GM12864 (cell line): ENCODE measurements around the gene C2orf66.

Experiments used
- DNase-seq: peaks from one replicate; pipeline ENCODE4 v3.0.0-alpha.2; 2011; ENCODE audit warnings: low read depth
- H3K4me3 ChIP-seq: 2 replicates; pipeline ENCODE4 v1.5.1; 2011; ENCODE audit warnings: mild to moderate bottlenecking, low read depth, low read length, control low read depth
- CTCF ChIP-seq: IDR thresholded peaks from 2 replicates; pipeline ENCODE4 v1.5.1; 2011; ENCODE audit warnings: low read depth, mild to moderate bottlenecking, moderate library complexity, low read length, control low read depth, inconsistent platforms; ENCODE audit errors: missing control alignments

Gene C2orf66

GRCh38 chr2:196840171-196840570 lies 31.0 kb upstream of the C2orf66 start:
- no peak for DNase-seq
- no peak overlapping the region for H3K4me3 ChIP-seq
- no peak for TF ChIP-seq CTCF

- H3K4me3 ChIP-seq, result no peak overlapping the region
- no peak for DNase-seq
- TF ChIP-seq CTCF, result no peak
Observed at GRCh38 chr2:196839574-196839973, 30.4 kb upstream of the C2orf66 start.

- no peak for DNase-seq
- TF ChIP-seq CTCF, result no peak
- no peak overlapping the region for H3K4me3 ChIP-seq
Observed at GRCh38 chr2:196836440-196836839, 27.3 kb upstream of the C2orf66 start.

- DNase-seq, result no peak
- no peak for TF ChIP-seq CTCF
- H3K4me3 ChIP-seq, result no peak overlapping the region
Observed at GRCh38 chr2:196830701-196831100, 21.5 kb upstream of the C2orf66 start.

- no peak overlapping the region for H3K4me3 ChIP-seq
- DNase-seq, result no peak
- no peak for TF ChIP-seq CTCF
Observed at GRCh38 chr2:196827356-196827755, 18.2 kb upstream of the C2orf66 start.

GRCh38 chr2:196823750-196824522 lies 14.8 kb upstream of the C2orf66 start:
- no peak overlapping the region for H3K4me3 ChIP-seq
- no peak for DNase-seq
- TF ChIP-seq CTCF, result no peak

GRCh38 chr2:196821195-196821594 lies 12.0 kb upstream of the C2orf66 start:
- TF ChIP-seq CTCF, result no peak
- no peak overlapping the region for H3K4me3 ChIP-seq
- DNase-seq, result no peak
